HCT116 (cell line): ENCODE data around the gene PIAS3. TPM values are rescaled to one million over a fixed set of nuclear protein-coding genes. Genes with fewer than 3 reads are reported as not detected.
A peak's percentile ranks its signal among the peaks of the same experiment; 100 is the strongest.

ENCODE experiments used
- ATAC-seq: fragments of 200-7000 bp; cut with Tn5 transposase; 2 replicates; pipeline ENCODE4 v1.9.1; 2020; ENCODE audit warnings: mild to moderate bottlenecking, moderate library complexity
- BruUV-seq: library from RNA; stranded (reverse); fragments of 400-500 nt; replicated peaks from 2 replicates; lab custom pipeline; 2021; lab: Mats Ljungman, UMichigan
- CTCF ChIA-PET: fragments of 300-600 bp; sonication (Branson Sonifier 250); formaldehyde crosslinking; loops from one replicate; lab custom pipeline; 2021; ENCODE audit warnings: antibody characterized with exemption; lab: Charles Lee
- POLR2A ChIA-PET: fragments of 300-600, 350-600 bp; sonication (Branson Sonifier 250); formaldehyde crosslinking; loops from one replicate; lab custom pipeline; 2021; ENCODE audit warnings: antibody characterized with exemption; lab: Charles Lee
- RAD21 ChIA-PET, 2 experiments: fragments of 300-600 bp; sonication (Branson Sonifier 250); formaldehyde crosslinking; loops; one replicate each; lab custom pipeline; 2023; ENCODE audit warnings: low total read pairs in 2 of 2; ENCODE audit not compliant: uncharacterized antibody in 2 of 2, unreplicated experiment in 2 of 2, low non-redundant PET in 1 of 2; lab: Charles Lee
- DNase-seq: peaks from one replicate; pipeline ENCODE4 v3.0.0-alpha.2; 2010; ENCODE audit warnings: low read depth, low spot score
- H2AFZ ChIP-seq: fragments of 200-600 bp; shearing (Covaris generic), sonication (generic); 2 replicates; pipeline ENCODE4 v1.6.1; 2017; ENCODE audit warnings: low read depth, mixed run types, mixed read lengths, antibody characterized with exemption, low read length; ENCODE audit not compliant: poor library complexity, severe bottlenecking
- H3K27ac ChIP-seq: 2 replicates; pipeline ENCODE4 v1.5.1; 2012; ENCODE audit warnings: low read depth, low read length
- H3K27me3 ChIP-seq: fragments of 200-600 bp; sonication (generic); 2 replicates; pipeline ENCODE4 v1.6.1; 2016; ENCODE audit warnings: mixed run types, low read length, mixed read lengths; ENCODE audit not compliant: insufficient read depth
- H3K36me3 ChIP-seq, 2 experiments: fragments of 200-500 bp in 1 of 2; fragments of 200-600 bp in 1 of 2; sonication (Bioruptor generic) in 1 of 2; sonication (generic) in 1 of 2; 2 replicates each; pipeline versions ENCODE4 v1.5.1 to v1.6.1; 2014 to 2016; ENCODE audit warnings: low read length in 2 of 2, inconsistent platforms in 1 of 2, mixed read lengths in 1 of 2, mixed run types in 1 of 2; ENCODE audit not compliant: insufficient read depth in 2 of 2, control insufficient read depth in 1 of 2
- H3K4me1 ChIP-seq, 2 experiments: fragments of 200-600 bp in 1 of 2; sonication (generic) in 1 of 2; 2 replicates each; pipeline versions ENCODE4 v1.5.1 to v1.6.1; 2012 to 2017; ENCODE audit warnings: low read length in 2 of 2, inconsistent platforms in 1 of 2, mild to moderate bottlenecking in 1 of 2, mixed read lengths in 1 of 2, mixed run types in 1 of 2, moderate library complexity in 1 of 2; ENCODE audit not compliant: insufficient read depth in 2 of 2, control insufficient read depth in 1 of 2
- H3K4me2 ChIP-seq: fragments of 200-600 bp; sonication (generic); 2 replicates; pipeline ENCODE4 v1.6.1; 2017; ENCODE audit warnings: mixed run types, low read length, mixed read lengths
- H3K4me3 ChIP-seq, 2 experiments: fragments of 200-600 bp in 1 of 2; sonication (generic) in 1 of 2; replicated peaks in 1 of 2; 2 replicates each; pipeline ENCODE4 v1.5.1; 2011 to 2016; ENCODE audit warnings: low read length in 2 of 2, control low read depth in 1 of 2, low read depth in 1 of 2, mild to moderate bottlenecking in 1 of 2, mixed read lengths in 1 of 2, mixed run types in 1 of 2
- H3K79me2 ChIP-seq: fragments of 200-600 bp; sonication (generic); 2 replicates; pipeline ENCODE4 v1.6.1; 2017; ENCODE audit warnings: mild to moderate bottlenecking, mixed run types, low read length, moderate library complexity, mixed read lengths; ENCODE audit not compliant: insufficient read depth
- H3K9ac ChIP-seq: fragments of 200-600 bp; sonication (generic); 2 replicates; pipeline ENCODE4 v1.6.1; 2016; ENCODE audit warnings: low read length, mixed read lengths
- H3K9me2 ChIP-seq: fragments of 200-600 bp; sonication (generic), shearing (Covaris generic); 2 replicates; pipeline ENCODE4 v1.6.1; 2017; ENCODE audit warnings: mixed run types, mild to moderate bottlenecking, moderate library complexity; ENCODE audit not compliant: insufficient read depth
- H3K9me3 ChIP-seq, 2 experiments: fragments of 200-500 bp in 1 of 2; fragments of 200-600 bp in 1 of 2; sonication (Bioruptor generic) in 1 of 2; sonication (generic) in 1 of 2; 2 replicates each; pipeline ENCODE4 v1.6.1; 2014 to 2017; ENCODE audit warnings: low read length in 2 of 2, mixed read lengths in 2 of 2, inconsistent platforms in 1 of 2, low read depth in 1 of 2, mild to moderate bottlenecking in 1 of 2, mixed run types in 1 of 2, moderate library complexity in 1 of 2; ENCODE audit not compliant: control insufficient read depth in 1 of 2, insufficient read depth in 1 of 2
- H4K20me1 ChIP-seq: fragments of 200-600 bp; sonication (generic), shearing (Covaris generic); 2 replicates; pipeline ENCODE4 v1.6.1; 2017; ENCODE audit warnings: mixed run types, mild to moderate bottlenecking, moderate library complexity; ENCODE audit not compliant: insufficient read depth
- CBX3 ChIP-seq: IDR thresholded peaks from 2 replicates; pipeline ENCODE4 v1.6.1; 2012; ENCODE audit warnings: low read depth
- FOSL1 ChIP-seq: IDR thresholded peaks from 2 replicates; pipeline ENCODE4 v1.6.1; 2012; ENCODE audit warnings: low read depth
- JUND ChIP-seq: IDR thresholded peaks from 2 replicates; pipeline ENCODE4 v1.6.1; 2012
- POLR2A ChIP-seq: IDR thresholded peaks from 2 replicates; pipeline ENCODE4 v1.7.0; 2011; ENCODE audit warnings: borderline replicate concordance; ENCODE audit not compliant: insufficient read depth, insufficient read length; ENCODE audit errors: extremely low read depth
- POLR2AphosphoS5 ChIP-seq: IDR thresholded peaks from 2 replicates; pipeline ENCODE4 v1.6.1; 2011; ENCODE audit warnings: mild to moderate bottlenecking, low read depth, low read length, moderate library complexity
- RAD21 ChIP-seq: IDR thresholded peaks from 2 replicates; pipeline ENCODE4 v1.6.1; 2012; ENCODE audit warnings: low read depth, mild to moderate bottlenecking
- SIN3A ChIP-seq: IDR thresholded peaks from 2 replicates; pipeline ENCODE4 v1.6.1; 2012; ENCODE audit warnings: low read depth
- SP1 ChIP-seq: IDR thresholded peaks from 2 replicates; pipeline ENCODE4 v1.6.1; 2012; ENCODE audit warnings: low read depth
- YY1 ChIP-seq: IDR thresholded peaks from 2 replicates; pipeline ENCODE4 v1.6.1; 2011; ENCODE audit warnings: low read length, low read depth, moderate library complexity, mild to moderate bottlenecking; ENCODE audit not compliant: insufficient replicate concordance; ENCODE audit errors: extremely low read depth
- intact Hi-C: fragments of 100-400 bp; cut with micrococcal nuclease; formaldehyde crosslinking; loops from 2 replicates; pipeline ENCODE4 v1.10.0; 2022
- total RNA-seq: library from RNA; stranded (reverse); gene quantifications from one replicate; pipeline ENCODE4 v1.2.1, GENCODE V29; 2021; ENCODE audit not compliant: unreplicated experiment
- TF ChIP-seq, protein P1 (sequence below), 3 experiments: fragments of 200-600 bp in 1 of 3; sonication (generic) in 1 of 3; IDR thresholded peaks in 2 of 3; conservative IDR thresholded peaks in 1 of 3; 2 replicates each; pipeline ENCODE4 v1.5.1; 2012 to 2017; ENCODE audit warnings: low read depth in 2 of 3, low read length in 2 of 3, antibody characterized with exemption in 1 of 3, borderline replicate concordance in 1 of 3, control low read depth in 1 of 3, mild to moderate bottlenecking in 1 of 3, mixed read lengths in 1 of 3, mixed run types in 1 of 3, moderate library complexity in 1 of 3; ENCODE audit not compliant: insufficient read depth in 1 of 3
- TF ChIP-seq, protein P2 (sequence below): IDR thresholded peaks from 2 replicates; pipeline ENCODE4 v1.6.1; 2012
- TF ChIP-seq, protein P3 (sequence below): IDR thresholded peaks from 2 replicates; pipeline ENCODE4 v1.6.1; 2012

PIAS3 gene
- total RNA-seq, 1 experiment from 2014 or later = 31.2 TPM

DNA sequence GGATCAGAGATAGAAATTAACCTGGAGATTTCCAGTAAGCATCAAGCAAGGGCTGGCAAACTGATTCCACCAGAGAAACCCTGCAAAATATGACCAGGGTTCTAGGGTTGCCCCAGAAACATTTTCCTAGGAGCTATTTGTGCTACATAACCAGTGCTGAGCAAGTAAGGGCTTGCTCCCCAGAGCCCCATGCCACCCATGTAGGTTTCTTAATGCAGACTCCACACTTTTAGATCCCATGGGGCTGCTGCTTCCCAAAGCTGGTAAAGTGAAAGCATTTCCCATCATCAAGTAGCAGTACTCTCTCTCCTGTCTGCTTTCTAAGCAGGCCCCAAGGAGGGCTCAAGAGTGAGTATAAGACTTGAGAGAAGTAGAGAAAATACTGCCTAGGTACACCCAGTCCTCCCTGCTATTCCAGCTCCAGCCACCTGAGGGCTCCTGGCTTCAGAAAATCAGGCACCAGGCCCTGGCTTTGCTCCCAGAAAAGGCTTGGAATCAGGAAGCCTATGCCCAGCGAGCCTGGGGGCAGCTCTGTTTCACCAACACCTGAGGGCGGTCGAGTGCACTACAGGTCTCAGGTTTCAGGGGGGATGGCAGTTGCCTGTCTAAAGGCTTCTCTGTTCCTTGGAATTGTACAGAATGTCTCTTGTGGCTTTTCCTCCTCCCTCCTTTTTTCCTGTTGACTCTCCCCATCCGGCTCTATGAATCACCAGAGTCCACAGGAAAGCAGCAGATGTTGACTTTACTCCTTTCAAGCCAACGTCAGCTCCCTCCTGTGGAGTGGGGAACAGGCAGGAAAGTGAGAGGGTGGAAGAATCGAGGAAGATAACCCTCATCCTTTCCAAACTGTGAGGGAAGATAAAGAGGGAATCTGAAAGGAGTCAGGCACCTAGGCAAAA lies 33.0 kb upstream of the PIAS3 start:
- no peaks in the 10 kb centered on the region for H3K36me3 ChIP-seq
- H4K20me1 ChIP-seq = no peaks in the 10 kb centered on the region
- POLR2A ChIA-PET = interaction anchor here (0.8 to 2.6 kb wide), 10 partner anchors 16 to 159 kb away, joined by 3 to 21 read pairs (median 6); partner anchors contain the start of genes ANKRD34A, PEX11B, PIAS3 and POLR3GL
- CTCF ChIA-PET = interaction anchor here (0.7 to 3.3 kb wide), 24 partner anchors 8 to 145 kb away, joined by 3 to 36 read pairs (median 6); partner anchors contain the start of genes ANKRD34A, ITGA10, LIX1L and NUDT17
- peak overlapping the region in 1 of 2 experiments; percentile 25; a peak in 2 of 4 replicates for H3K4me3 ChIP-seq
- H3K27ac ChIP-seq = peak overlapping the region; percentile 78
- BruUV-seq = no TSS peak
- no peaks in the 10 kb centered on the region for H3K79me2 ChIP-seq
- ATAC-seq (peak; percentile 98), DNase-seq (peak; percentile 97)
- H3K9me3 ChIP-seq = no peaks in the 10 kb centered on the region
- H3K9me2 ChIP-seq = no peaks in the 10 kb centered on the region
- TF ChIP-seq POLR2A (no peak), SIN3A (no peak), POLR2AphosphoS5 (peak; percentile 57; the same call in 1 of the 2 replicates), YY1 (peak; percentile 65), RAD21 (peak; percentile 98), SP1 (peak; percentile 92), FOSL1 (peak; percentile 65), CBX3 (peak; percentile 71), JUND (peak; percentile 78; the same call in 1 of the 2 replicates)
- TF ChIP-seq, protein P1, sequence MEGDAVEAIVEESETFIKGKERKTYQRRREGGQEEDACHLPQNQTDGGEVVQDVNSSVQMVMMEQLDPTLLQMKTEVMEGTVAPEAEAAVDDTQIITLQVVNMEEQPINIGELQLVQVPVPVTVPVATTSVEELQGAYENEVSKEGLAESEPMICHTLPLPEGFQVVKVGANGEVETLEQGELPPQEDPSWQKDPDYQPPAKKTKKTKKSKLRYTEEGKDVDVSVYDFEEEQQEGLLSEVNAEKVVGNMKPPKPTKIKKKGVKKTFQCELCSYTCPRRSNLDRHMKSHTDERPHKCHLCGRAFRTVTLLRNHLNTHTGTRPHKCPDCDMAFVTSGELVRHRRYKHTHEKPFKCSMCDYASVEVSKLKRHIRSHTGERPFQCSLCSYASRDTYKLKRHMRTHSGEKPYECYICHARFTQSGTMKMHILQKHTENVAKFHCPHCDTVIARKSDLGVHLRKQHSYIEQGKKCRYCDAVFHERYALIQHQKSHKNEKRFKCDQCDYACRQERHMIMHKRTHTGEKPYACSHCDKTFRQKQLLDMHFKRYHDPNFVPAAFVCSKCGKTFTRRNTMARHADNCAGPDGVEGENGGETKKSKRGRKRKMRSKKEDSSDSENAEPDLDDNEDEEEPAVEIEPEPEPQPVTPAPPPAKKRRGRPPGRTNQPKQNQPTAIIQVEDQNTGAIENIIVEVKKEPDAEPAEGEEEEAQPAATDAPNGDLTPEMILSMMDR (IDR thresholded peaks at IDR 0.05 in 2 of 3, conservative IDR thresholded peaks at IDR 0.05 in 1 of 3; ENCODE audit: borderline replicate concordance in 1 of 3, insufficient read depth in 1 of 3, low read depth in 2 of 3, low read length in 2 of 3) = peak; percentile 96 to 99 (median 98)
- TF ChIP-seq, protein P2, sequence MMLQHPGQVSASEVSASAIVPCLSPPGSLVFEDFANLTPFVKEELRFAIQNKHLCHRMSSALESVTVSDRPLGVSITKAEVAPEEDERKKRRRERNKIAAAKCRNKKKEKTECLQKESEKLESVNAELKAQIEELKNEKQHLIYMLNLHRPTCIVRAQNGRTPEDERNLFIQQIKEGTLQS = no peak
- TF ChIP-seq, protein P3, sequence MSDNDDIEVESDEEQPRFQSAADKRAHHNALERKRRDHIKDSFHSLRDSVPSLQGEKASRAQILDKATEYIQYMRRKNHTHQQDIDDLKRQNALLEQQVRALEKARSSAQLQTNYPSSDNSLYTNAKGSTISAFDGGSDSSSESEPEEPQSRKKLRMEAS = no peak
- intact Hi-C loops = loop anchor here (1.0 to 5.0 kb wide), 3 partner anchors 18 to 121 kb away; partner anchors contain the start of gene ITGA10
- H2AFZ ChIP-seq = peak overlapping the region; percentile 64
- H3K9ac ChIP-seq = peak overlapping the region; percentile 54
- peak overlapping the region; percentile 71 for H3K4me2 ChIP-seq
- H3K27me3 ChIP-seq = no peaks in the 10 kb centered on the region
- RAD21 ChIA-PET = interaction anchor here (0.8 to 1.7 kb wide), 8 partner anchors 28 to 145 kb away, joined by 3 to 5 read pairs (median 4); partner anchors contain the start of genes PIAS3 (in 2 of the 2) and RBM8A (in 2 of the 2)
- peaks cover 29 to 37% of the 10 kb centered on the region in 2 experiments for H3K4me1 ChIP-seq
